ENCODE results near the gene EPB41L2. TPM values are rescaled to one million over a fixed set of nuclear protein-coding genes. Genes with fewer than 3 reads are reported as not detected.

EPB41L2 gene
- total RNA-seq, 4 donors from 2014 or later = 190 to 321 (median 265) TPM

GRCh38 chr6:130864344-130864743 is 198.7 kb downstream of the EPB41L2 start:
- no peaks in the 10 kb centered on the region for H3K27me3 ChIP-seq
- H3K9me3 ChIP-seq = no peaks in the 10 kb centered on the region
- peaks cover 0 to 79% (median 0%) of the 10 kb centered on the region in 3 donors for H3K36me3 ChIP-seq
- H3K4me3 ChIP-seq = no peak overlapping the region
- H3K27ac ChIP-seq = no peak overlapping the region
- no peak for TF ChIP-seq EP300 (IDR thresholded peaks at IDR 0.05)
- TF ChIP-seq, protein P1, sequence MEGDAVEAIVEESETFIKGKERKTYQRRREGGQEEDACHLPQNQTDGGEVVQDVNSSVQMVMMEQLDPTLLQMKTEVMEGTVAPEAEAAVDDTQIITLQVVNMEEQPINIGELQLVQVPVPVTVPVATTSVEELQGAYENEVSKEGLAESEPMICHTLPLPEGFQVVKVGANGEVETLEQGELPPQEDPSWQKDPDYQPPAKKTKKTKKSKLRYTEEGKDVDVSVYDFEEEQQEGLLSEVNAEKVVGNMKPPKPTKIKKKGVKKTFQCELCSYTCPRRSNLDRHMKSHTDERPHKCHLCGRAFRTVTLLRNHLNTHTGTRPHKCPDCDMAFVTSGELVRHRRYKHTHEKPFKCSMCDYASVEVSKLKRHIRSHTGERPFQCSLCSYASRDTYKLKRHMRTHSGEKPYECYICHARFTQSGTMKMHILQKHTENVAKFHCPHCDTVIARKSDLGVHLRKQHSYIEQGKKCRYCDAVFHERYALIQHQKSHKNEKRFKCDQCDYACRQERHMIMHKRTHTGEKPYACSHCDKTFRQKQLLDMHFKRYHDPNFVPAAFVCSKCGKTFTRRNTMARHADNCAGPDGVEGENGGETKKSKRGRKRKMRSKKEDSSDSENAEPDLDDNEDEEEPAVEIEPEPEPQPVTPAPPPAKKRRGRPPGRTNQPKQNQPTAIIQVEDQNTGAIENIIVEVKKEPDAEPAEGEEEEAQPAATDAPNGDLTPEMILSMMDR (IDR thresholded peaks at IDR 0.05) = no peak
- TF ChIP-seq POLR2A (IDR thresholded peaks at IDR 0.05) = no peak
- no peaks in the 10 kb centered on the region for H3K4me1 ChIP-seq
- WGBS, 2 donors = 82 to 88% methylated on average over 11 of the region's 11 CpGs
- no peak for DNase-seq (ENCODE audit: low spot score in 2 of 2)

DNA sequence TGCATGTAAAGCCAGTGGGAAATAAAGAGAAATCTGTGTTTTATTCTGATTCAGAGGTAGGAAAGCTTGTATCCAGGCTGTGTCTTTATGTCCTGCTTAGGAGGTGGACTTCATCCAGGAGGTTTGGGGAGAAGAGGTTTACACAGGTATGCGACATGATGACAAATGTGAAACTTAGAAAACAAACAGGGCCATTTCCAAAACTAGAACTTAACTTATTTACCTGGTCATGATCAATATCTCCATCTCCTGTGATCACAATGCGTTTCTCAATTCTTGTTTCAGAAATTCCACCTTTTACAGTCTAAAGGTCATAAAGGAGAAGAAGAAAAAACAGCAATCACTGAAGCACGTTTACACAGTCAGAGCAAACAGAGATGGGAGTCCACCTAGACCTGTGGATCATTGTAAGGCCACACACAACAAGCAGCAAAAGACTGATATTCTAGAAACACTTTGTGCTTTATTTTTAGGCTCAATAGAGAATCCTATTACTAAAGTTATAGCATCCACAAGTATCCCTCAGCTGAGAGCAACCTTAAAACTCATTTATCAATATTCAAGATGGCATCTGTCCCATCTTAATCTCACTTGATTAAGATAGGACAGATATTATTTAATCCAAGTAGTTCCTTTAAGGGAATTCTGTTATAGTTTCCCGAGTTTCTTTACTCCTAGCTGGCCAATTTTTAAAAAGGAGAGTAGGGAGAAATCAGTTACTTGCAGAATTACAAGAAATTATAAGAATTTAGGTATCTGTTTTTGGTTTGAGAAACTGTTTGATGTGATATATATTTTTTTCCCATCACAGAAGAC is 199.4 kb downstream of the EPB41L2 start:
- TF ChIP-seq, protein P1 (IDR thresholded peaks at IDR 0.05) = no peak
- TF ChIP-seq EP300 (IDR thresholded peaks at IDR 0.05) (no peak), POLR2A (IDR thresholded peaks at IDR 0.05) (no peak)

DNA sequence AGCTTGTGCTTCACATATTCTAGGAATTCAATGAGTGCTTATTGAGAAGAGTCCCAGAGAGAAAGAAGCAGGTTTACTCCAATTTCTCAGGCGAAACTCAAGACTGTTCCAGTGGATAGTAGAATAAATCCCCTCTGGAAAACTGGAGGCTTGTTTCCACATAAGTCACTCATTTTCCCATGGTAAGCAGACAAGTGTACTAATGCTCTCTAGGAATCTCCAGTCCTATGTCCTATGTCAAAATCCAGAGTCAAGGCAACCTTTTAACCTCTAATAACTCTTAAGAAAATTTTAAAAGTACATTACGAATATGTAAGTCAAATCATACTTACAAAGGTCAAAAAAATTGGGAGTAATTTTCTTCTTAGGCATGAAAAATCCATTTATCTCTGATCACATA is 200.7 kb downstream of the EPB41L2 start:
- no peaks in the 10 kb centered on the region for H3K4me1 ChIP-seq
- TF ChIP-seq POLR2A (IDR thresholded peaks at IDR 0.05) = no peak
- TF ChIP-seq EP300 (IDR thresholded peaks at IDR 0.05) = no peak
- TF ChIP-seq, protein P1 (IDR thresholded peaks at IDR 0.05) = no peak
- H3K27ac ChIP-seq = no peak overlapping the region
- no peak overlapping the region for H3K4me3 ChIP-seq
- DNase-seq (ENCODE audit: low spot score in 2 of 2) = no peak
- H3K36me3 ChIP-seq = peaks cover 0 to 88% (median 0%) of the 10 kb centered on the region in 3 donors
- H3K27me3 ChIP-seq = no peaks in the 10 kb centered on the region
- no peaks in the 10 kb centered on the region for H3K9me3 ChIP-seq
- 89 to 95% methylated on average over 2 of the region's 2 CpGs for WGBS, 2 donors

More for the DNA sequence above, 199.4 kb downstream of the EPB41L2 start:
- Histone ChIP-seq H3K27ac (no peak overlapping the region), H3K4me3 (no peak overlapping the region), H3K9me3 (no peaks in the 10 kb centered on the region), H3K27me3 (no peaks in the 10 kb centered on the region), H3K4me1 (no peaks in the 10 kb centered on the region), H3K36me3 (peaks cover 0 to 78% (median 0%) of the 10 kb centered on the region in 3 donors)
- no peak for DNase-seq (ENCODE audit: low spot score in 2 of 2)
- WGBS, 2 donors = 86 to 88% methylated on average over 4 of the region's 4 CpGs

DNA sequence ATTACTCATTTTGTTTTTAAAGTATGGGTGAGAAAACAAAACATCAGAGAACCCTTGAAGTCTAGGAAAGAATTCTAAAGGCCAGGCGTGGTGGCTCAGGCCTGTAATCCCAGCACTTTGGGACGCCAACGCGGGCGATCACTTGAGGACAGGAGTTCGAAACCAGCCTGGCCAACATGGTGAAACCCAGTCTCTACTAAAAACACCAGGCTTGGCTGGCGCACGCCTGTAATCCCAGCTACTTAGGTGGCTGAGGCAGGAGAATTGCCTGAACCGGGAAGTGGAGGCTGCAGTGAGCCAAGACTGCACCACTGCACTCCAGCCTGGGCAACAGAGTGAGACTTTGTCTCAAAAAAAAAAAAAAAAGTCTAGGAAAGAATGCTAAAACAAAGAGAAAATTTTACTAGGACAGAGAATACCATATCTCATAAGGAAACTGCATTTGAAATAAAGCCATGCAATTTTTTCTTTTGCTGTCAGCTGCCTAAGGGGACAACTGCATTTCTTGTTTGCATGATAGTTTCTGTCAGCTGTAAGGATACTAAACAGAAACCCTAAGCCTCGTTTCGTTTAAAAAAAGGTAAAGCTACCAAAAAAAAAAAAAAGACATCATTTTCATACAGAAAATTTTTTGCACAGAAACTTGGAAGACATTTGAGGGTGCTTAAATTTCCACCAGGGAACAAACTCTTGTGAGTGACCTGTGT is 203.7 kb downstream of the EPB41L2 start:
- peaks cover 0 to 82% (median 0%) of the 10 kb centered on the region in 3 donors for H3K36me3 ChIP-seq
- H3K9me3 ChIP-seq = no peaks in the 10 kb centered on the region
- H3K27ac ChIP-seq = no peak overlapping the region
- TF ChIP-seq POLR2A (IDR thresholded peaks at IDR 0.05) (no peak), EP300 (IDR thresholded peaks at IDR 0.05) (no peak)
- TF ChIP-seq, protein P1 (IDR thresholded peaks at IDR 0.05) = no peak
- no peaks in the 10 kb centered on the region for H3K4me1 ChIP-seq
- H3K4me3 ChIP-seq = no peak overlapping the region
- 82 to 84% methylated on average over 11 of the region's 11 CpGs for WGBS, 2 donors
- H3K27me3 ChIP-seq = no peaks in the 10 kb centered on the region
- no peak for DNase-seq (ENCODE audit: low spot score in 2 of 2)
